GM18867 (cell line): ENCODE measurements around the gene SLC43A3.

Experiments used
- ATAC-seq: cut with Tn5 transposase; IDR thresholded peaks from one replicate; pipeline ENCODE4 v1.9.1; 2021; ENCODE audit warnings: mild to moderate bottlenecking, moderate library complexity; ENCODE audit not compliant: unreplicated experiment

The SLC43A3 gene

DNA sequence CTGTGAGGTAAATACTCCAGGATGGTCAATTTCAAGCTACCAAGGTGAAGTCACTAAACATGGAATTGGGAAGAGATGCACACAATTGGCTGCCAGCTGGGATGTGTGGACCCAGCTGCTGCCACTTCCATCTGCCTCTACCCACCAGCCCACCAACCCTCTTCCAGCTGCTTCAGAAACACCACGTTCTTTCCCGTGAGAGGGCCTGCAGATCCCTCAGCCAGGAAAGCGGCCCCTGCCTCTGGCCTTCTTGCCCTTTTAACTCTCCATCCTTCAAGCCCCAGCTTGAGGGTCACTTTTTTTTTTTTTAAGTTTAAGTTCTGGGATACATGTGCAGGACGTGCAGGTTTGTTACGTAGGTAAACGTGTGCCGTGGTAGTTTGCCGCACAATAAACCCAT lies 65.9 kb downstream of the SLC43A3 start:
- no peak for ATAC-seq

DNA sequence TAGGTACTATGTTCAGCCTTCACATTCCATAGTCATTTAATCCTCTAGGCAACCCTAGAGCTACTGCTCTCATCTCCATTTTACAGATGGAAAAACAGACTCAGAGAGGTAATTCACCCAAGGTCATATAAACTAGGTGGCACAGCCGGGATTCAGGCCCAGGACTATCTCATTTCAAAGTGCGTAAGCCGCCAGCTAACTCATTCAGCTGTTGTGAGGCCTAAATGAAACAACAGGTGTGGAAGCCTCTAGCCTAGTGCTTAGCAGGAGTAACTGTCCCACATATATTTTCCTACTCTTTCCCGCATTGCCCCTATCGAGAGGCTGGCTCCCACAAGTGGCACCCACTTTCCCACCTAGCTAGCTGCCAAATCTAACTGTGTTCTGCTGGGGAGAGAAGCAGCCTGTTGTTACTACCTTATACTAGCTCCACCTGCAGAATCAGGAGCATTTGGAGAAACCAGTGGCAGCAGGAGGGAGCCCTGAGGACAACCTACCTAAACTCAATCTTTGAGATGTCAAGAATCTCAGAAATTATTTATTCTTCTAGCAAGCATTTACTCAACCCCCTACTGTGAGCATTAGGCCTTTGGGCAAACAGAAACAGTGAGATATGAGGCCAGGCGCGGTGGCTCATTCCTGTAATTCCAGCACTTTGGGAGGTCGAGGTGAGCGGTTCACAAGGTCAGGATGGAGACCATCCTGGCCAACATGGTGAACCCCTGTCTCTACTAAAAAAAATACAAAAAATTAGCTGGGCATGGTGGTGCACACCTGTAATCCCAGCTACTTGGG lies 66.8 kb downstream of the SLC43A3 start:
- no peak for ATAC-seq

DNA sequence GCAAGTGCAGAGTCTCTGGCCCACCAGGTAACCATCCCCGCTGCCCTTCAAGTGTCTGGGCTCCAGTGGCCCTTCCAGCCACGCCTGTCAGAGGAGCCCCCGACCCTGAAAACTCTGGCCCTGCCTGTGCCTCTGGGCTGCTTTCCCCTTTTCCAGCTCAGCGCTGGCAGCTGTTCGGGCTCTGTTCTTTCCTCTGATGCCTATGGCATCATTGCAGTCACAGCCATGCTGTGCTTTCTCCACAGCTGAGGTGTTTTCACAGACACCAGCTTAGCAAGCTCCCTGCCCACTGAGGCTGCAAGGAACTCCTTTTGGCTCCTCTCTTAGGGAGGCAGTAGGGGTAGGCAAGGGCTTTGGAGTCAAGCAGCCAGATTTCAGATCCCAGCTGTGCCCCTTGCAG lies 67.5 kb downstream of the SLC43A3 start:
- ATAC-seq, result no peak

DNA sequence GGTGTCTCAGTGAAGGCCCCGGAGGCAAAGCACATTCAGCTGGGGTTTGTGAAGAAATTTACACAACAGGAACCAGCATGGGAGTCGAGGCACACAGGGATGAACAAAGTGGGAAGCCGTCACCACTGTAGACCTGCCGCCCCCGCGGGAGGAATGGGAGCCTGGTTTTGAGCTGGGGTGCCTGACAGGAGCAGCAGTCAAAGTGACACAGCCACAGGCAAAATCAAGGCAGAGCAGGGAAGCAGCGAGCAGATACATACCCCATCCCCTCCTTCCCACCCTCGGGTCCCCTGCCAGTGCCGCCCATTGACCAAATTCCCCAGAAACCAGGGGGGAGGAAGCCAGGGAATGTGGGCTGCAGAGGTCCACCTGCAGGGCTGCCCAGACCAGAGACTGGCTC lies 67.9 kb downstream of the SLC43A3 start:
- ATAC-seq, result no peak

- ATAC-seq, result no peak
Observed at GRCh38 chr11:57358543-57358961, 68.4 kb downstream of the SLC43A3 start.

GRCh38 chr11:57357856-57358255 lies 69.1 kb downstream of the SLC43A3 start:
- no peak for ATAC-seq

DNA sequence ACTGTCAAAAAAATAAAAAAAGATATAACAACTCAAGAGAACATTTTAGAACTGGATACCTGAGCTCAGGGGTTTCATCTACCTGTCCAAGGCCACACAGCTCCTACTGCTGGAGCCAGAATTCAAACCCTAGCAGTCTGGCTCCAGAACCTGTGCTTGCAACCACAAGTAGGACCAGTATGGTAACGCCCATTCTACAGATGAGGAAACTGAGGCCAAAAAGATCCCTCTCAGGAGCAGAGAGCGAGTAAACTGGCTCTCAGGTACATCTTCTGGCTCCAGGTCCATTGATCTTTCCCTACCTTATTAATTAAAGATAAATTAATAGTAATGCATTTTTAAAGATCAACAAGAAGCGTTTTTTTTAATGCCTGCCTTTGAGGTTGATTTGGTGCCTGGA lies 69.6 kb downstream of the SLC43A3 start:
- ATAC-seq, result no peak
